SIG-M5 treated with dmso at 0.1 percent for 504 hours (cell line): ENCODE data around the gene ARHGAP5.

Source experiments
- DNase-seq: peaks from one replicate; lab custom pipeline; 2025; ENCODE audit not compliant: unreplicated experiment; lab: John Stamatoyannopoulos, UW

The ARHGAP5 gene

DNA sequence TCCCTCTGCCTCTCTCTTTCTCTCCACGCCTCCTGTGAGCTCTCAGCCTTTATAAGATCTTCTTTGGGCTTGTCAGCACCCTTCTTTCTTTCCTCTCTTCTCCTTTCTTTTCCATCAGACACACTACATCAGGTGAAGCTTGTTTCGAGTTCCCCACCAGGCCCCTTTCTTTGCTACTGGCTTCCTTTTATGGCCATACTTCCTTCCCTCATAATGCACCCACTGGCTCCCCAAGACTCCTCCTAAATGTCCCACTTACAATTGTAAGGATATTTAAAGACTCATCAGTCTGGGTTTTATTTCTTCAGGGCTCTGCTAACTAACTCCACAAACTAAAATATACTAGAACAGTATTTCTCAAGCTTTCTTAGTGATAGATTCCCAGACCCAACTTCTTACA lies 129.4 kb downstream of the ARHGAP5 start:
- DNase-seq, result no peak

- DNase-seq, result no peak
Measured at GRCh38 chr14:32208490-32208889, 131.4 kb downstream of the ARHGAP5 start.
